Glutamatergic neuron (in vitro differentiated cells): ENCODE results near the gene PAPPA. TPM values are rescaled to one million over a fixed set of nuclear protein-coding genes. Genes with fewer than 3 reads are reported as not detected.
A peak's percentile ranks its signal among the peaks of the same experiment; 100 is the strongest.

Source experiments
- DNase-seq: peaks from one replicate; pipeline ENCODE4 v3.0.0; 2022
- H3K27ac Mint-ChIP-seq: one replicate; pipeline ENCODE4 v1.8.0; 2020; ENCODE audit warnings: mild to moderate bottlenecking, mixed read lengths, inconsistent platforms; ENCODE audit not compliant: unreplicated experiment
- H3K27me3 Mint-ChIP-seq: one replicate; pipeline ENCODE4 v1.8.0; 2020; ENCODE audit warnings: mild to moderate bottlenecking, moderate library complexity, mixed read lengths, inconsistent platforms; ENCODE audit not compliant: unreplicated experiment
- H3K36me3 Mint-ChIP-seq: one replicate; pipeline ENCODE4 v1.8.0; 2020; ENCODE audit warnings: mild to moderate bottlenecking, mixed read lengths, inconsistent platforms; ENCODE audit not compliant: unreplicated experiment
- H3K4me1 Mint-ChIP-seq: one replicate; pipeline ENCODE4 v1.8.0; 2020; ENCODE audit warnings: mild to moderate bottlenecking, low read depth, mixed read lengths, inconsistent platforms; ENCODE audit not compliant: unreplicated experiment
- H3K4me3 Mint-ChIP-seq: one replicate; pipeline ENCODE4 v1.8.0; 2020; ENCODE audit warnings: mild to moderate bottlenecking, mixed read lengths, inconsistent platforms; ENCODE audit not compliant: unreplicated experiment
- H3K9me3 Mint-ChIP-seq: one replicate; pipeline ENCODE4 v1.8.0; 2020; ENCODE audit warnings: mild to moderate bottlenecking, moderate library complexity, mixed read lengths, inconsistent platforms; ENCODE audit not compliant: unreplicated experiment
- total RNA-seq: library from RNA; stranded (reverse); fragmentation: NEBNext Ultra II Directional; extraction: Animal tissue kit (Norgen Biotek cat#: 25700); gene quantifications from one replicate; pipeline ENCODE4 v1.2.1, GENCODE V29; 2021; ENCODE audit not compliant: unreplicated experiment
- TF ChIP-seq, protein P1 (sequence below): fragments of 200-600 bp; sonication (generic); IDR thresholded peaks from one replicate; pipeline ENCODE4 v1.5.0; 2021; ENCODE audit not compliant: partially characterized antibody, unreplicated experiment

Gene PAPPA
- total RNA-seq, 1 donor from 2014 or later = 10.5 TPM

DNA sequence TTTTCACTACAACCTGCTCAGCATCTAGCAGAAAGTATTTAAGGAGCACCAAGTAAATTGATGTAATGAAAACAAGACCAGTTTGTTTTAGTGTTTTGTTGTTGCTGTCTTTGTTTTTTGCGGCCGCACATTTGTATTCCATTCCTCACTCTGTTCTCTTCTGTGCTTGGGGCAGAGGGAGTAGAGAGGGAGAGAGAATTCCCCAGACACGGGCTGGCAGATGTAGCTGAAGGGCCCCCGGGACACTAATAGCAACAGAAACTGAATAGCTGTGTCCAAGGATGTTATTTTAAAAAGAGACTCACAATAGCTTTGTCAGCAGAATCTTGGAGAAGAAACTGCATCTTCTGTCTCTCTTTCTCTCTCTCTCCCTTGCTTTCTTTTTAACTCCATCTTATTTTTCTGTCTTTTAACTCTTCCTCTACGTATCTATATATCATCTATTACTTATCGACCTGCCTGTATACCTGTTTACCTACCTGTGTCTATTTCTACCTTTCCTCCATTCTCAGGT, 145.3 kb downstream of the PAPPA start:
- DNase-seq = no peak
- Mint-ChIP-seq H3K4me1 (peaks cover 45% of the 10 kb centered on the region), H3K9me3 (peaks cover 7% of the 10 kb centered on the region), H3K27ac (peak overlapping the region; percentile 67), H3K36me3 (no peaks in the 10 kb centered on the region), H3K27me3 (no peaks in the 10 kb centered on the region), H3K4me3 (peak overlapping the region; percentile 80)
- TF ChIP-seq, protein P1, sequence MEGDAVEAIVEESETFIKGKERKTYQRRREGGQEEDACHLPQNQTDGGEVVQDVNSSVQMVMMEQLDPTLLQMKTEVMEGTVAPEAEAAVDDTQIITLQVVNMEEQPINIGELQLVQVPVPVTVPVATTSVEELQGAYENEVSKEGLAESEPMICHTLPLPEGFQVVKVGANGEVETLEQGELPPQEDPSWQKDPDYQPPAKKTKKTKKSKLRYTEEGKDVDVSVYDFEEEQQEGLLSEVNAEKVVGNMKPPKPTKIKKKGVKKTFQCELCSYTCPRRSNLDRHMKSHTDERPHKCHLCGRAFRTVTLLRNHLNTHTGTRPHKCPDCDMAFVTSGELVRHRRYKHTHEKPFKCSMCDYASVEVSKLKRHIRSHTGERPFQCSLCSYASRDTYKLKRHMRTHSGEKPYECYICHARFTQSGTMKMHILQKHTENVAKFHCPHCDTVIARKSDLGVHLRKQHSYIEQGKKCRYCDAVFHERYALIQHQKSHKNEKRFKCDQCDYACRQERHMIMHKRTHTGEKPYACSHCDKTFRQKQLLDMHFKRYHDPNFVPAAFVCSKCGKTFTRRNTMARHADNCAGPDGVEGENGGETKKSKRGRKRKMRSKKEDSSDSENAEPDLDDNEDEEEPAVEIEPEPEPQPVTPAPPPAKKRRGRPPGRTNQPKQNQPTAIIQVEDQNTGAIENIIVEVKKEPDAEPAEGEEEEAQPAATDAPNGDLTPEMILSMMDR = no peak

DNA sequence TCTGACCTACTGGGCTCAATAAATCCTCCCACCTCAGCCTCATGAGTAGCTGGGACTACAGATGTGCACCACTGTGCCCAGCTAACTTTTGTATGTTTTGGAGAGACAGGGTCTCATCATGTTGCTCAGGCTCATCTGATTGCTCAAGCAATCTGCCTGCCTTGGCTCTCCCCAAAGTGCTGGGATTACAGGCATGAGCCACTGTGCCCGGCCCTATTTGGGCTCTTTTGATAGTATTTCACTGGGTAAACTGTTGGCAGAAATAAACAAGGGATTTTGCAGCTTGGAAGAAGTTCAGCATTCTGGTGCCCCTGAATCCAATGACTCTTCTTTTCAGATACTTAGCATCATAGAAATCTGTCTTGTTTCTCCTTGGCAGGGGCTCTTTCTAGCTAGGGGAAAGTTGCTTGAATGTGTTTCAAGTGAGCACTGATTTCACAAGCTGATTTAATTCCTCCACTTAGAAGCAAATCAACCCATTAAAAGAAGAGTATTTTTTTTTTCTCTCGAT, 146.8 kb downstream of the PAPPA start:
- peak overlapping the region; percentile 67 for H3K27ac Mint-ChIP-seq
- TF ChIP-seq, protein P1 = no peak
- H3K9me3 Mint-ChIP-seq = peaks cover 7% of the 10 kb centered on the region
- no peaks in the 10 kb centered on the region for H3K36me3 Mint-ChIP-seq
- H3K4me3 Mint-ChIP-seq = peak overlapping the region; percentile 44
- no peak for DNase-seq
- peaks cover 60% of the 10 kb centered on the region for H3K4me1 Mint-ChIP-seq
- H3K27me3 Mint-ChIP-seq = peaks cover 4% of the 10 kb centered on the region

DNA sequence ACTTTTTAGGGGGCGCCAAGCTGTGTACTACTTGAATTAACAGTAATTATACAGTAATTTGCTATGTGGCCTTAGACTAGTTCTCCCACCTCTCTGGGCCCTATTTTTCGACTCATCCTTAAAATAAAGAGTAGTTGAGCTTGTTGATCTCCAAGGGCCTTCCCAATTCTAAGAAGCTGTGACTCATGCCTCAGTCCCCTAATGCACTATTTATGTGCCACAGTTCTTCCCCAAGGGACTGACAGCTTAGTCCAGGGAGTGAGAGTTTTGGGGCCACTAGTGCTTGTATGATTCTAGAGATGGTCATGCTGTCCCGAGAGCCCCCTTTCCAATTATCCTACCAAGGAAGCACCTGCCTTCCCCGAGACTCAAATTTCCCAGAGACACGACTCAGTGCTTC, 149.7 kb downstream of the PAPPA start:
- Mint-ChIP-seq H3K36me3 (no peaks in the 10 kb centered on the region), H3K4me3 (no peak overlapping the region)

DNA sequence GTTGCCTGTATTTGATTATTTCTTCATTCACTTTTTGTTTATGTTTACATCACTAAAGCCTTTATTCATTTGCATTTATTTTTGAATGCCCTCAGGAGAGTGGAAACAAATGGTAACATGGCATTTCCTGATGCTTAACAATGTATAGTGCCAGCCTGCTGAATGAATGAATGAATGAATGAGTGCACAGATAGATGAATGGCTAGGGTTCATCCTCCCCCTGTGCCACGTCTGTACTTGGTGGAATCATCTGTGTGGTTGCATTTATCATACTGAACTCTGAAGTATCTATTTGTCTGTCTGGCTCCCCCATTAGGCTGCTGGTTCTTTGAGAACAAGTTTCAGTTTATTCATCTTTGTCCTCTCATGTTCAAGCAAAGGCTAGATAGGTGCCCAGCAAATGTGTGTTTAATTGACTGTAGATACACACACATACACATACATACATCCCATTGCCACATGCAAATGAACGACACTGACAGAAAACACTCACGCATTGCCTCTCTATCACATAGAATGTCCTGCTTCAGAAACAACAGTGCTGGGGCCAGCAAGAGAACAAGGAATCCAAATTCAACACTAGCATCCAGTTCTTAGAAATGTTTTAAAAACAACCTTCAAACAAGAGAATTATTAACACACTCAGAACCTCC, 150.4 kb downstream of the PAPPA start:
- TF ChIP-seq, protein P1 = no peak
- H3K27me3 Mint-ChIP-seq = peaks cover 4% of the 10 kb centered on the region
- peaks cover 7% of the 10 kb centered on the region for H3K9me3 Mint-ChIP-seq
- H3K36me3 Mint-ChIP-seq = no peaks in the 10 kb centered on the region
- peak overlapping the region; percentile 65 for H3K27ac Mint-ChIP-seq
- H3K4me3 Mint-ChIP-seq = peak overlapping the region; percentile 8
- peaks cover 52% of the 10 kb centered on the region for H3K4me1 Mint-ChIP-seq
- no peak for DNase-seq

More for the DNA sequence above, 149.7 kb downstream of the PAPPA start:
- peak; percentile 46 for DNase-seq
- TF ChIP-seq, protein P1 = no peak
- Mint-ChIP-seq H3K27ac (no peak overlapping the region), H3K27me3 (peaks cover 4% of the 10 kb centered on the region), H3K9me3 (peaks cover 8% of the 10 kb centered on the region), H3K4me1 (peaks cover 60% of the 10 kb centered on the region)

DNA sequence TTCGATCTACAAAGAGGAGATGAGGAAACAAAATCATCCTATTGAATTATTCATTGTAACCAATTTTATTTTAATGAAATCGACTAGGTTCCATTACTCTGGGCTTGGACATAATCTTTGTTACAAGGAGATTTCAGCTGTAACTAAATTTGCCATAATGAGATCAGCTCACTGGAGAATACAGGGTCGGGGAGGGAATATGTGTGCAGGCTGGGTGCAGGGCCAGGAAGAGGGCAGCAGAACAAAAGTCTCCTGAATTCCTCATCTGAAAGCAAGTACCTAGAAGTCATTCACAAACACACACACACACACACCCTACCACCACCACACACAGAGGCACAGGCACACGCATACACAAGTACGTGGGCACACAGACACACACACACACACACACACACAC, 151.2 kb downstream of the PAPPA start:
- H3K4me1 Mint-ChIP-seq = peaks cover 45% of the 10 kb centered on the region
- H3K27me3 Mint-ChIP-seq = peaks cover 4% of the 10 kb centered on the region
- DNase-seq = no peak
- no peaks in the 10 kb centered on the region for H3K36me3 Mint-ChIP-seq
- TF ChIP-seq, protein P1 = no peak
- peak overlapping the region; percentile 65 for H3K27ac Mint-ChIP-seq
- H3K9me3 Mint-ChIP-seq = peaks cover 1% of the 10 kb centered on the region
- peak overlapping the region; percentile 43 for H3K4me3 Mint-ChIP-seq
